GM23338 (cell line): ENCODE data around the gene IL36B. TPM values are rescaled to one million over a fixed set of nuclear protein-coding genes. Genes with fewer than 3 reads are reported as not detected.
"Not testable (repeated sequence)": the region's sequence is repeated elsewhere in the genome, so short reads cannot be mapped to it uniquely, and the experiment has no call there.

Source experiments
- ATAC-seq: fragments of 200-7000 bp; cut with Tn5 transposase; 3 replicates; pipeline ENCODE4 v1.9.1; 2020
- DNase-seq: peaks from one replicate; pipeline ENCODE4 v3.0.0-alpha.2; 2015; ENCODE audit warnings: low spot score
- H2AFZ ChIP-seq: fragments of 200-600 bp; sonication (generic); 2 replicates; pipeline ENCODE4 v1.8.0; 2016; ENCODE audit warnings: antibody characterized with exemption, mild to moderate bottlenecking, moderate library complexity
- H3F3A ChIP-seq: fragments of 200-600 bp; sonication (generic); replicated peaks from 2 replicates; pipeline ENCODE4 v1.8.0; 2017; ENCODE audit warnings: antibody characterized with exemption, mixed run types, low read depth
- H3K27ac ChIP-seq: fragments of 200-600 bp; sonication (generic); 2 replicates; pipeline ENCODE4 v1.6.1; 2016; ENCODE audit warnings: low read depth
- H3K27me3 ChIP-seq: fragments of 200-600 bp; sonication (generic); 2 replicates; pipeline ENCODE4 v1.8.0; 2016; ENCODE audit warnings: mild to moderate bottlenecking, mixed run types, moderate library complexity; ENCODE audit not compliant: insufficient read depth
- H3K36me3 ChIP-seq: fragments of 200-600 bp; sonication (generic); 2 replicates; pipeline ENCODE4 v1.8.0; 2016; ENCODE audit warnings: mild to moderate bottlenecking; ENCODE audit not compliant: insufficient read depth
- H3K4me1 ChIP-seq: fragments of 200-600 bp; sonication (generic); 2 replicates; pipeline ENCODE4 v1.8.0; 2016; ENCODE audit warnings: mild to moderate bottlenecking, moderate library complexity; ENCODE audit not compliant: insufficient read depth
- H3K4me2 ChIP-seq: fragments of 200-600 bp; sonication (generic); 2 replicates; pipeline ENCODE4 v1.7.1; 2017; ENCODE audit warnings: mixed run types
- H3K4me3 ChIP-seq: fragments of 200-600 bp; sonication (generic); 2 replicates; pipeline ENCODE4 v1.6.1; 2016; ENCODE audit warnings: mixed run types
- H3K79me2 ChIP-seq: fragments of 200-600 bp; sonication (generic); replicated peaks from 2 replicates; pipeline ENCODE4 v1.8.0; 2017; ENCODE audit warnings: mild to moderate bottlenecking; ENCODE audit not compliant: insufficient read depth
- H3K9me2 ChIP-seq: fragments of 200-600 bp; sonication (generic); 2 replicates; pipeline ENCODE4 v1.8.0; 2017; ENCODE audit not compliant: insufficient read depth
- H4K20me1 ChIP-seq: fragments of 200-600 bp; sonication (generic); replicated peaks from 2 replicates; pipeline ENCODE4 v1.8.0; 2017; ENCODE audit warnings: mild to moderate bottlenecking; ENCODE audit not compliant: insufficient read depth
- H3K27ac Mint-ChIP-seq: 2 replicates; pipeline ENCODE4 v1.8.0; 2020; ENCODE audit warnings: inconsistent platforms, mild to moderate bottlenecking, moderate library complexity, mixed read lengths
- H3K27me3 Mint-ChIP-seq: 3 replicates; pipeline ENCODE4 v1.8.0; 2022; ENCODE audit warnings: low read depth, mild to moderate bottlenecking, moderate library complexity, mixed read lengths, inconsistent platforms; ENCODE audit not compliant: insufficient read depth, poor library complexity
- H3K36me3 Mint-ChIP-seq: 3 replicates; pipeline ENCODE4 v1.8.0; 2021; ENCODE audit warnings: low read depth, mild to moderate bottlenecking, inconsistent platforms, moderate library complexity, mixed read lengths
- H3K4me1 Mint-ChIP-seq: 3 replicates; pipeline ENCODE4 v1.8.0; 2020; ENCODE audit warnings: mild to moderate bottlenecking, inconsistent platforms, mixed read lengths
- H3K4me3 Mint-ChIP-seq: 3 replicates; pipeline ENCODE4 v1.8.0; 2021; ENCODE audit warnings: moderate library complexity, mild to moderate bottlenecking, inconsistent platforms, mixed read lengths
- H3K9me3 Mint-ChIP-seq: 3 replicates; pipeline ENCODE4 v1.8.0; 2020; ENCODE audit warnings: moderate library complexity, mild to moderate bottlenecking, inconsistent platforms, mixed read lengths
- EZH2 ChIP-seq: fragments of 200-600 bp; sonication (generic); IDR thresholded peaks from one replicate; pipeline ENCODE4 v1.8.0; 2017; ENCODE audit warnings: antibody characterized with exemption, mild to moderate bottlenecking, low read depth; ENCODE audit not compliant: unreplicated experiment
- EZH2phosphoT487 ChIP-seq: fragments of 200-600 bp; sonication (generic); IDR thresholded peaks from one replicate; pipeline ENCODE4 v1.8.1; 2018; ENCODE audit warnings: antibody characterized with exemption; ENCODE audit not compliant: unreplicated experiment
- NANOG ChIP-seq: IDR thresholded peaks from 2 replicates; pipeline ENCODE4 v1.6.1; 2016; ENCODE audit warnings: antibody characterized with exemption, borderline replicate concordance
- ZNF114 ChIP-seq: fragments of 250-450 bp; sonication (Bioruptor Pico); IDR thresholded peaks from 2 replicates; pipeline ENCODE4 v1.5.0; 2020; ENCODE audit warnings: mild to moderate bottlenecking, moderate library complexity
- polyA plus RNA-seq: library from polyadenylated mRNA; unstranded; fragments of >200 nt; fragmentation: Nextera tagmentation; extraction: Ambion mirVana; gene quantifications from 2 replicates; pipeline ENCODE4 v1.2.1, GENCODE V29; 2016
- total RNA-seq: library from RNA; depleted of rRNA; stranded (reverse); fragments of >200 nt; shearing (Covaris generic); gene quantifications from 2 replicates; pipeline ENCODE4 v1.2.3, GENCODE V29; 2014
- TF ChIP-seq, protein P1 (sequence below), 2 experiments: fragments of 200-600 bp in 1 of 2; sonication (generic) in 1 of 2; conservative IDR thresholded peaks; 2 replicates each; pipeline versions ENCODE4 v1.5.1 to v1.6.1; 2016 to 2017; ENCODE audit warnings: antibody characterized with exemption in 2 of 2, low read depth in 2 of 2, mild to moderate bottlenecking in 2 of 2, moderate library complexity in 1 of 2
- TF ChIP-seq, protein P2 (sequence below): IDR thresholded peaks from one replicate; pipeline ENCODE4 v1.6.1; 2018; ENCODE audit warnings: antibody characterized with exemption; ENCODE audit not compliant: unreplicated experiment
- TF ChIP-seq, protein P3 (sequence below): IDR thresholded peaks from 2 replicates; pipeline ENCODE4 v1.6.1; 2016; ENCODE audit warnings: antibody characterized with exemption

The IL36B gene
- total and polyA plus RNA-seq, 2 experiments from 2014 or later: not detected

DNA sequence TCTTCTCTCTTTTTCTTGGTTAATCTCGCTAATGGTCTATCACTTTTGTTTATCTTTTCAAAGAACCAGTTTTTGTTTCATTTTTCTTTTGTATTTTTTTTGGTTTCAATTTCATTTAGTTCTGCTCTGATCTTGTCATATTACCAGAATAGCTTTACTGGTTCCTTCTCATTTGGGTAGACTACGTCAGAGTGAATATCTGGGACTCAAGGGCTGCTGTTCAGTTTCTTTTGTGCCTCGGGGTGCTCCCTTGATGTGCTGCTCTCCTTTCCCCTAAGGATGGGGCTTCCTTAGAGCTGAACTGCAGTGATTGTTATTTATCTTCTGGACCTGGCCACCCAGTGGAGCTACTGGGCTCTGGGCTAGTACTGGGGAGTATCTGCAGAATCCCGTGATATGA is 45.4 kb upstream of the IL36B start:
- Histone ChIP-seq H3K27ac (no peak overlapping the region), H3F3A (no peaks in the 10 kb centered on the region), H3K27me3 (no peaks in the 10 kb centered on the region), H3K9me2 (no peaks in the 10 kb centered on the region; the same call in 1 of the 2 replicates), H2AFZ (no peak overlapping the region), H4K20me1 (no peaks in the 10 kb centered on the region), H3K79me2 (no peaks in the 10 kb centered on the region), H3K36me3 (no peaks in the 10 kb centered on the region), H3K4me1 (no peaks in the 10 kb centered on the region), H3K4me3 (no peak overlapping the region), H3K4me2 (no peak overlapping the region)
- no peak for TF ChIP-seq ZNF114 (CRISPR knock-in tag)
- TF ChIP-seq, protein P1, sequence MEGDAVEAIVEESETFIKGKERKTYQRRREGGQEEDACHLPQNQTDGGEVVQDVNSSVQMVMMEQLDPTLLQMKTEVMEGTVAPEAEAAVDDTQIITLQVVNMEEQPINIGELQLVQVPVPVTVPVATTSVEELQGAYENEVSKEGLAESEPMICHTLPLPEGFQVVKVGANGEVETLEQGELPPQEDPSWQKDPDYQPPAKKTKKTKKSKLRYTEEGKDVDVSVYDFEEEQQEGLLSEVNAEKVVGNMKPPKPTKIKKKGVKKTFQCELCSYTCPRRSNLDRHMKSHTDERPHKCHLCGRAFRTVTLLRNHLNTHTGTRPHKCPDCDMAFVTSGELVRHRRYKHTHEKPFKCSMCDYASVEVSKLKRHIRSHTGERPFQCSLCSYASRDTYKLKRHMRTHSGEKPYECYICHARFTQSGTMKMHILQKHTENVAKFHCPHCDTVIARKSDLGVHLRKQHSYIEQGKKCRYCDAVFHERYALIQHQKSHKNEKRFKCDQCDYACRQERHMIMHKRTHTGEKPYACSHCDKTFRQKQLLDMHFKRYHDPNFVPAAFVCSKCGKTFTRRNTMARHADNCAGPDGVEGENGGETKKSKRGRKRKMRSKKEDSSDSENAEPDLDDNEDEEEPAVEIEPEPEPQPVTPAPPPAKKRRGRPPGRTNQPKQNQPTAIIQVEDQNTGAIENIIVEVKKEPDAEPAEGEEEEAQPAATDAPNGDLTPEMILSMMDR (conservative IDR thresholded peaks at IDR 0.05; ENCODE audit: low read depth in 2 of 2): no peak
- TF ChIP-seq, protein P2, sequence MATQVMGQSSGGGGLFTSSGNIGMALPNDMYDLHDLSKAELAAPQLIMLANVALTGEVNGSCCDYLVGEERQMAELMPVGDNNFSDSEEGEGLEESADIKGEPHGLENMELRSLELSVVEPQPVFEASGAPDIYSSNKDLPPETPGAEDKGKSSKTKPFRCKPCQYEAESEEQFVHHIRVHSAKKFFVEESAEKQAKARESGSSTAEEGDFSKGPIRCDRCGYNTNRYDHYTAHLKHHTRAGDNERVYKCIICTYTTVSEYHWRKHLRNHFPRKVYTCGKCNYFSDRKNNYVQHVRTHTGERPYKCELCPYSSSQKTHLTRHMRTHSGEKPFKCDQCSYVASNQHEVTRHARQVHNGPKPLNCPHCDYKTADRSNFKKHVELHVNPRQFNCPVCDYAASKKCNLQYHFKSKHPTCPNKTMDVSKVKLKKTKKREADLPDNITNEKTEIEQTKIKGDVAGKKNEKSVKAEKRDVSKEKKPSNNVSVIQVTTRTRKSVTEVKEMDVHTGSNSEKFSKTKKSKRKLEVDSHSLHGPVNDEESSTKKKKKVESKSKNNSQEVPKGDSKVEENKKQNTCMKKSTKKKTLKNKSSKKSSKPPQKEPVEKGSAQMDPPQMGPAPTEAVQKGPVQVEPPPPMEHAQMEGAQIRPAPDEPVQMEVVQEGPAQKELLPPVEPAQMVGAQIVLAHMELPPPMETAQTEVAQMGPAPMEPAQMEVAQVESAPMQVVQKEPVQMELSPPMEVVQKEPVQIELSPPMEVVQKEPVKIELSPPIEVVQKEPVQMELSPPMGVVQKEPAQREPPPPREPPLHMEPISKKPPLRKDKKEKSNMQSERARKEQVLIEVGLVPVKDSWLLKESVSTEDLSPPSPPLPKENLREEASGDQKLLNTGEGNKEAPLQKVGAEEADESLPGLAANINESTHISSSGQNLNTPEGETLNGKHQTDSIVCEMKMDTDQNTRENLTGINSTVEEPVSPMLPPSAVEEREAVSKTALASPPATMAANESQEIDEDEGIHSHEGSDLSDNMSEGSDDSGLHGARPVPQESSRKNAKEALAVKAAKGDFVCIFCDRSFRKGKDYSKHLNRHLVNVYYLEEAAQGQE: no peak
- TF ChIP-seq EZH2phosphoT487: no peak
- TF ChIP-seq, protein P3, sequence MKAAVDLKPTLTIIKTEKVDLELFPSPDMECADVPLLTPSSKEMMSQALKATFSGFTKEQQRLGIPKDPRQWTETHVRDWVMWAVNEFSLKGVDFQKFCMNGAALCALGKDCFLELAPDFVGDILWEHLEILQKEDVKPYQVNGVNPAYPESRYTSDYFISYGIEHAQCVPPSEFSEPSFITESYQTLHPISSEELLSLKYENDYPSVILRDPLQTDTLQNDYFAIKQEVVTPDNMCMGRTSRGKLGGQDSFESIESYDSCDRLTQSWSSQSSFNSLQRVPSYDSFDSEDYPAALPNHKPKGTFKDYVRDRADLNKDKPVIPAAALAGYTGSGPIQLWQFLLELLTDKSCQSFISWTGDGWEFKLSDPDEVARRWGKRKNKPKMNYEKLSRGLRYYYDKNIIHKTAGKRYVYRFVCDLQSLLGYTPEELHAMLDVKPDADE: no peak
- no peak for TF ChIP-seq EZH2
- TF ChIP-seq NANOG: no peak
- Mint-ChIP-seq H3K27ac (no peak overlapping the region), H3K27me3 (no peaks in the 10 kb centered on the region), H3K36me3 (0 out of 3 replicates have a peak, but pooled peaks cover 2% of the 10 kb centered on the region), H3K4me1 (no peaks in the 10 kb centered on the region), H3K4me3 (no peak overlapping the region), H3K9me3 (peaks cover 24% of the 10 kb centered on the region)
- ATAC-seq: no peak
- no peak for DNase-seq

DNA sequence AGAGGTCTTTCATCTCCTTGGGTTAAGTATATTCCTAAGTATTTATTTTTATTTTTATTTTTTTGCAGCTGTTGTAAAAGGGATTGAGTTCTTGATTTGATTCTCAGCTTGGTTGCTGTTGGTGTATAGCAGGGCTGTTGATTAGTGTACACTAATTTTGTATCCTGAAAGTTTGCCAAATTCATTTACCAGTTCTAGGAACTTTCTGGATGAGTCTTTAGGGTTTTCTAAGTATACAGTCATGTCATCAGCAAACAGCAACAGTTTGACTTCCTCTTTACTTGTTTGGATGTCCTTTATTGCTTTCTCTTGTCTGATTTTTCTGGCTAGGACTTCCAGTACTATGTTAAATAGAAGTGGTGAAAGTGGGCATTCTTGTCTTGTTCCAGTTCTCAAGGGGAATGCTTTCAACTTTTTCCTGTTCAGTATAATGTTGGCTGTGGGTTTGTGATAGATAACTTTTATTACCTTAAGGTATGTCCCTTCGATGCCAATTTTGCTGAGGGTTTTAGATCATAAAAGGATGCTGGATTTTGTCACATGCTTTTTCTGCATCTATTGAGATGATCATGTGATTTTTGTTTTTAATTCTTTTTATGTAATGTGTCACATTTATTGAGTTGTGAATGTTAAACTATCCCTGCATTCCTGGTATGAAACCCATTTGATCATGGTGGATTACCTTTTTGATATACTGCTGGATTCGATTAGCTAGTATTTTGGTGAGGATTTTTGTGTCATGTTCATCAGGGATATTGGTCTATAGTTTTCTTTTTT is 44.4 kb upstream of the IL36B start:
- not testable (repeated sequence) for H3K4me3 ChIP-seq, H3K4me2 ChIP-seq, H2AFZ ChIP-seq, H3K4me1 ChIP-seq, H4K20me1 ChIP-seq, H3K27me3 Mint-ChIP-seq, H3F3A ChIP-seq, DNase-seq, H3K36me3 ChIP-seq, ATAC-seq, H3K36me3 Mint-ChIP-seq, H3K27ac ChIP-seq, H3K4me1 Mint-ChIP-seq, H3K79me2 ChIP-seq, H3K27ac Mint-ChIP-seq, H3K27me3 ChIP-seq, H3K9me2 ChIP-seq, H3K4me3 Mint-ChIP-seq
- peaks cover 24% of the 10 kb centered on the region for H3K9me3 Mint-ChIP-seq

- H3K4me2 ChIP-seq, H3K27ac ChIP-seq, H4K20me1 ChIP-seq, H3K27me3 ChIP-seq, H3K27me3 Mint-ChIP-seq, H3K4me3 Mint-ChIP-seq, H3K4me1 ChIP-seq, H3F3A ChIP-seq, H3K36me3 ChIP-seq, H2AFZ ChIP-seq, H3K4me3 ChIP-seq, H3K9me2 ChIP-seq, H3K36me3 Mint-ChIP-seq, H3K4me1 Mint-ChIP-seq, ATAC-seq, H3K27ac Mint-ChIP-seq, H3K79me2 ChIP-seq, DNase-seq: not testable (repeated sequence)
- H3K9me3 Mint-ChIP-seq: peaks cover 24% of the 10 kb centered on the region
These were observed 43.6 kb upstream of the IL36B start for GRCh38 chr2:113096306-113096705.
